ENCODE data around the gene HMGCS2. TPM values are rescaled to one million over a fixed set of nuclear protein-coding genes. Genes with fewer than 3 reads are reported as not detected.

HMGCS2 gene
- total RNA-seq (100 to 1,000 TPM; 297 to 846 TPM), polyA plus RNA-seq (100 to 1,000 TPM; 836 to 944 TPM)

GRCh38 chr1:119768778-119769177 is at the start of gene HMGCS2:
Gene HMGCS2 (minus strand): TSS chr1:119768905. CDS start chr1:119768844, 61 bp downstream.
- peak; percentile 94 for TF ChIP-seq SP1 (IDR thresholded peaks at IDR 0.05)
- TF ChIP-seq EGR1 (IDR thresholded peaks at IDR 0.05; ENCODE audit: low read depth in 2 of 2): peak in 1 of 2 donors; percentile 21
- TF ChIP-seq YY1 (IDR thresholded peaks at IDR 0.05): peak; percentile 90
- peak in 1 of 2 donors; percentile 50 for TF ChIP-seq JUND (IDR thresholded peaks at IDR 0.05)
- TF ChIP-seq FOXA1 (IDR thresholded peaks at IDR 0.05): peak; percentile 24
- peak; percentile 96 for TF ChIP-seq REST (IDR thresholded peaks at IDR 0.05)
- TF ChIP-seq ZBTB33 (IDR thresholded peaks at IDR 0.05): peak; percentile 61
- TF ChIP-seq RAD21 (IDR thresholded peaks at IDR 0.05): peak; percentile 37 to 55
- no peak for TF ChIP-seq HNF4G (IDR thresholded peaks at IDR 0.05)
- peak; percentile 92 to 94 for TF ChIP-seq RXRA (IDR thresholded peaks at IDR 0.05)
- TF ChIP-seq NR2F2 (IDR thresholded peaks at IDR 0.05): no peak
- TF ChIP-seq CTCF (IDR thresholded peaks at IDR 0.05; ENCODE audit: low read depth, low read length, missing input control): no peak
- peak; percentile 21 for TF ChIP-seq MAX (IDR thresholded peaks at IDR 0.05)
- TF ChIP-seq HNF4A (conservative IDR thresholded peaks at IDR 0.05): peak; percentile 60 to 76
- peak; percentile 73 for TF ChIP-seq FOXA2 (IDR thresholded peaks at IDR 0.05)
- TF ChIP-seq GABPA (IDR thresholded peaks at IDR 0.05 in 1 of 2, conservative IDR thresholded peaks at IDR 0.05 in 1 of 2): no peak
- TF ChIP-seq TAF1 (conservative IDR thresholded peaks at IDR 0.05): peak; percentile 98
- TF ChIP-seq ATF3 (IDR thresholded peaks at IDR 0.05): no peak
- peak within 1 kb of the TSS; percentile 94 to 99 for H3K9ac ChIP-seq (ENCODE audit: low read depth in 1 of 2, low read length in 2 of 2)
- H3K9me3 ChIP-seq (ENCODE audit: control insufficient read depth in 4 of 4, low read length in 3 of 4): no peaks in the 10 kb centered on the region
- H3K4me3 ChIP-seq (ENCODE audit: low read depth in 1 of 3, low read length in 3 of 3): peak within 1 kb of the TSS; percentile 73 to 92 (median 78)
- H3K27ac ChIP-seq (ENCODE audit: low read depth in 1 of 2, low read length in 2 of 2): peak within 1 kb of the TSS; percentile 47 to 77
- peak; percentile 64 for DNase-seq (ENCODE audit: low spot score)
- 25% methylated on average over 8 of the region's 8 CpGs for WGBS
- H3K27me3 ChIP-seq (ENCODE audit: control insufficient read depth in 4 of 4, insufficient read depth in 4 of 4, low read length in 3 of 4): no peaks in the 10 kb centered on the region
- peaks cover 0 to 11% (median 3%) of the 10 kb centered on the region in 4 donors for H3K36me3 ChIP-seq (ENCODE audit: control insufficient read depth in 4 of 4, insufficient read depth in 3 of 4, low read depth in 1 of 4, low read length in 3 of 4)
- peaks cover 6 to 59% (median 41%) of the 10 kb centered on the region in 4 donors for H3K4me1 ChIP-seq (ENCODE audit: control insufficient read depth in 4 of 4, insufficient read depth in 4 of 4, low read length in 3 of 4)
